GM23248 (cell line): ENCODE results near the gene ACSM2B.

Experiments
- EZH2 ChIP-seq: fragments of 200-600 bp; sonication (generic); IDR thresholded peaks from 2 replicates; pipeline ENCODE4 v1.6.1; 2018; ENCODE audit warnings: antibody characterized with exemption, mild to moderate bottlenecking; ENCODE audit not compliant: insufficient read depth, poor library complexity, severe bottlenecking
- EZH2phosphoT487 ChIP-seq: fragments of 200-600 bp; sonication (generic); IDR thresholded peaks from 2 replicates; pipeline ENCODE4 v1.6.1; 2018; ENCODE audit warnings: antibody characterized with exemption, moderate library complexity, mild to moderate bottlenecking, low read depth; ENCODE audit not compliant: insufficient read depth

DNA sequence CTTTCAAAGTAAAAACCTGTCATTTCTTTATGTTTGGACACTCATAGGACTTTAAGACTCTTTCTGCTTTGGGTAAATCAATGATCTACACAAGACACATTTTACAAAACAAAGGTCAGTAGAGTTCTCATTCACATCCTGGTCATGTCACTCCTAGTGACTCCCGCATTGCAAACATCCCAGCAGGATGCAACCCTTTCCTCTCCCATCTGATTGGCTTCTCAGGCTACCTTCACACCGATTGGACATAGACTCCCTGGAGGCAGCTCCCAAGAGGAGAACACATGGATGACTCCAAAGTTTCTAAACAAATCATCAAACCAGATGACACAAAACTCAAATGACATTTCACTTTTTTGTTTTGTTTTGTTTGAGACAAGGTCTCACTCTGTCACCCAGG lies 43.8 kb upstream of the ACSM2B start:
- TF ChIP-seq EZH2 = no peak
- no peak for TF ChIP-seq EZH2phosphoT487
